Measurements from ENCODE around the gene CLIP3.

CLIP3 gene, protein sequence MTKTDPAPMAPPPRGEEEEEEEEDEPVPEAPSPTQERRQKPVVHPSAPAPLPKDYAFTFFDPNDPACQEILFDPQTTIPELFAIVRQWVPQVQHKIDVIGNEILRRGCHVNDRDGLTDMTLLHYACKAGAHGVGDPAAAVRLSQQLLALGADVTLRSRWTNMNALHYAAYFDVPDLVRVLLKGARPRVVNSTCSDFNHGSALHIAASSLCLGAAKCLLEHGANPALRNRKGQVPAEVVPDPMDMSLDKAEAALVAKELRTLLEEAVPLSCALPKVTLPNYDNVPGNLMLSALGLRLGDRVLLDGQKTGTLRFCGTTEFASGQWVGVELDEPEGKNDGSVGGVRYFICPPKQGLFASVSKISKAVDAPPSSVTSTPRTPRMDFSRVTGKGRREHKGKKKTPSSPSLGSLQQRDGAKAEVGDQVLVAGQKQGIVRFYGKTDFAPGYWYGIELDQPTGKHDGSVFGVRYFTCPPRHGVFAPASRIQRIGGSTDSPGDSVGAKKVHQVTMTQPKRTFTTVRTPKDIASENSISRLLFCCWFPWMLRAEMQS

DNA sequence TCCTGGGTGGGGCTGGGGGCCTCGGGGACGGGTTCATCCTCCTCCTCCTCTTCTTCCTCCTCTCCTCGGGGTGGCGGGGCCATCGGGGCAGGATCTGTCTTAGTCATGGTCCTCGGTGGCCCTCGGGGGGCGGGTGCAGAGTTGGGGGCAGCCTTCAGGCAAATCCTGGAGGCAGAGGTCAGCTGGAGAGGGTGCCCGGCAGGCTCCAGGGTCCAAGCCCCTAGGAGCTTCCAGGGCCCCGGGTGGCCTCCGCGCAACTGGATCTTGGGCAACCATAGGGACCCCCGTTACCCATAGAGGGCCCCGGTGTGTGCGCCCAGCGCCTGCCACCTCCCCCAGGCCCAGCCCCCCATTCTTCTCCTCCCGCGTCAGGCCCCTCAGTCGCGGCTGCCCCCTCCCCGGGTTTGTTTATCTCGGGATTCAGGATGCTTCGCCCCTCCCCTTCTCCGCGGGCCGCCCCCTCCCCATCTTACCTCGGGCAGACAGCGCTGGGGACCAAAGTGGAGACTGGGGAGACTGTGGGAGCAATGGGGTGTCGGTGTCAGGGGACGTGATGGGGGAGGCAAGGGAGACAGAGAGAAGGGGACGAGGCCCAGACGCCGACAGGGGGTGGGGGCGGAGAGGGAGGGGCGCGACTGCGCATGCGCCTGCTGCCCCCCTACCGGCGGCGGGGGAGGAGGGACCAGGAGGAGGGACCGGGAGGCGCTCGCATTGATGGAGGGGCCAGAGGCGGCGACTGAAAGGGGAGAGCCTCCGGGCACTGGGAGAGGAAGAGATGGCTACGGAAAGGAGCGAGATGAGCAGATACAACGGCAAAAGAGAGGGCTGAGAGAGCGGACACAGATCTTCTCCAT is at the start of gene CLIP3:
Gene CLIP3, minus strand, starts transcription at position 623 of the 854 bp plus-strand sequence. Its CDS starts 516 bp downstream, at position 107.
- H3K4me1 Mint-ChIP-seq, result peaks cover 48% of the 10 kb centered on the region

GRCh38 chr19:36081894-36082293 is 49.2 kb upstream of the CLIP3 start:
- H3K9me3 Mint-ChIP-seq, result no peaks in the 10 kb centered on the region
- H3K27me3 Mint-ChIP-seq (ENCODE audit: low read depth, poor library complexity), result no peaks in the 10 kb centered on the region
- H3K4me3 Mint-ChIP-seq, result no peak overlapping the region
- TF ChIP-seq, protein P1, sequence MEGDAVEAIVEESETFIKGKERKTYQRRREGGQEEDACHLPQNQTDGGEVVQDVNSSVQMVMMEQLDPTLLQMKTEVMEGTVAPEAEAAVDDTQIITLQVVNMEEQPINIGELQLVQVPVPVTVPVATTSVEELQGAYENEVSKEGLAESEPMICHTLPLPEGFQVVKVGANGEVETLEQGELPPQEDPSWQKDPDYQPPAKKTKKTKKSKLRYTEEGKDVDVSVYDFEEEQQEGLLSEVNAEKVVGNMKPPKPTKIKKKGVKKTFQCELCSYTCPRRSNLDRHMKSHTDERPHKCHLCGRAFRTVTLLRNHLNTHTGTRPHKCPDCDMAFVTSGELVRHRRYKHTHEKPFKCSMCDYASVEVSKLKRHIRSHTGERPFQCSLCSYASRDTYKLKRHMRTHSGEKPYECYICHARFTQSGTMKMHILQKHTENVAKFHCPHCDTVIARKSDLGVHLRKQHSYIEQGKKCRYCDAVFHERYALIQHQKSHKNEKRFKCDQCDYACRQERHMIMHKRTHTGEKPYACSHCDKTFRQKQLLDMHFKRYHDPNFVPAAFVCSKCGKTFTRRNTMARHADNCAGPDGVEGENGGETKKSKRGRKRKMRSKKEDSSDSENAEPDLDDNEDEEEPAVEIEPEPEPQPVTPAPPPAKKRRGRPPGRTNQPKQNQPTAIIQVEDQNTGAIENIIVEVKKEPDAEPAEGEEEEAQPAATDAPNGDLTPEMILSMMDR (IDR thresholded peaks at IDR 0.05), result no peak
- no peaks in the 10 kb centered on the region for H3K4me1 Mint-ChIP-seq
- peaks cover 53% of the 10 kb centered on the region for H3K36me3 Mint-ChIP-seq (ENCODE audit: low read depth)
- H3K27ac Mint-ChIP-seq, result peak overlapping the region; percentile 57
- no peak for DNase-seq

More for the DNA sequence above, at the start of gene CLIP3:
- peak; percentile 85 for DNase-seq
- Mint-ChIP-seq H3K4me3 (peak within 1 kb of the TSS; percentile 88), H3K9me3 (no peaks in the 10 kb centered on the region), H3K27me3 (ENCODE audit: low read depth, poor library complexity) (no peaks in the 10 kb centered on the region), H3K36me3 (ENCODE audit: low read depth) (peaks cover 31% of the 10 kb centered on the region), H3K27ac (no peak within 1 kb of the TSS)
- TF ChIP-seq, protein P1 (IDR thresholded peaks at IDR 0.05), result no peak

GRCh38 chr19:36081385-36081784 is 48.7 kb upstream of the CLIP3 start:
- no peak overlapping the region for H3K4me3 Mint-ChIP-seq
- H3K27ac Mint-ChIP-seq, result no peak overlapping the region
- H3K4me1 Mint-ChIP-seq, result no peaks in the 10 kb centered on the region
- no peaks in the 10 kb centered on the region for H3K9me3 Mint-ChIP-seq
- H3K27me3 Mint-ChIP-seq (ENCODE audit: low read depth, poor library complexity), result no peaks in the 10 kb centered on the region
- TF ChIP-seq, protein P1 (IDR thresholded peaks at IDR 0.05), result no peak
- peaks cover 53% of the 10 kb centered on the region for H3K36me3 Mint-ChIP-seq (ENCODE audit: low read depth)
- no peak for DNase-seq

DNA sequence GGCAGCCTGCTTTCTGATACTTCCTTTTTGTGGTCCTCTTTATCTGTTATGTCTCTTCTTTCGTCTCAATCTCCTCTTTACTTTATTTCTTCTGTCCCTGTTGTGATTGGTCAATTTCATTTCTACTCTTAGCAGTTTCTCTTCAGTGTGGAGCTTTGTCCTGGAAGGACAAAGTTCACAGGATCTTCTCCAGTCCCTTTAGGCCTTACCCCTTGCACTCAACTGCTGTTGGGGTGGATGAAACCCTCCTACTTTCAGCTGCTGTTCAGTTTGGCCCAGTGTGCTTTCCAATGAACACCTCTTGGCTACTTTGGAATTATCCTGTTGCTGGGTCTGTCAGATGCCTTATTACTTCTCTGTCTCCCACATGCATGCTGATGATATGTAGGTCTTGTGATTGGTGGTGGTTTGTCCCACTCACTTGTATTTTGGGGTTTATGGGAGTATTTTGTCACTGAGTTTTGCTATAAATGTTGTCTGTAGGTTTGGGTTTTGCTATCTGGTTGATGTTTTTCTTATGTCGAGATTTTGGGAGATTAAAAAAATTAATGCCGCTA is 46.8 kb upstream of the CLIP3 start:
- Mint-ChIP-seq H3K36me3 (ENCODE audit: low read depth) (peaks cover 58% of the 10 kb centered on the region), H3K9me3 (no peaks in the 10 kb centered on the region), H3K27ac (peak overlapping the region; percentile 16), H3K27me3 (ENCODE audit: low read depth, poor library complexity) (no peaks in the 10 kb centered on the region), H3K4me1 (no peaks in the 10 kb centered on the region), H3K4me3 (no peak overlapping the region)
- TF ChIP-seq, protein P1 (IDR thresholded peaks at IDR 0.05), result no peak
- DNase-seq, result no peak

DNA sequence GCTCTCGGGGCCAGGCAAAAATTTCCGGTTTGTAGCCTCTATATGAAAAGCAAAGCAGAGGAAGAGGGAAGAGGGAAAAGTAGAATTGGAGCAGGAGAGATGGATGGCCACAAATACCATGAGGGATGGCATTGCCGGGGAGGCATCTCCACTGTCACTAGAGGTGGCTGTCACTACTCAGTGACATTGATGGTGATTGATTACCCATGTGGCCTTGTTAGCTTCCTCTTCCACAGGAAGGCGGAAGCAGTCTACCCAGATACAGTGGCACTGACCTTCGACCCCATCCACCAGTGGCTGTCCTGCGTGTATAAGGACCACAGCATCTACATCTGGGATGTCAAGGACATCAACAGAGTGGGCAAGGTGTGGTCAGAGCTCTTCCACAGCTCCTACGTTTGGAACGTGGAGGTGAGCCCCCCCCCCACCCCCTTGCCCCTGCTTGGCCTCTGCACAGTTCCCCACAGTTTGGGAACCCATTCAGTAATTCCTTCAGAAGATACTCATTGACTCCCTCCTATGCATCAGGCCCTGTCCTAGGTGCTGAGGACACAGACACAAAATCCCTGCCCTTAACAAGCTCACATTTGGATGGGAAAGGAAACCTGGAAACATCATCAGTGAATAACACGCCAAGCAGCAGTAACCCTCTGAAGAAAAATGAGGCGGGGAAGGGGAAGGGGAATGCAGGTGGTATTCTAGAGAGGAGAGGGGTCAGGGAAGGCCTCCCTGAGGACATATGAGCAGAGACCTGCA is 40.6 kb upstream of the CLIP3 start:
- Mint-ChIP-seq H3K4me1 (no peaks in the 10 kb centered on the region), H3K9me3 (peaks cover 6% of the 10 kb centered on the region), H3K36me3 (ENCODE audit: low read depth) (peaks cover 58% of the 10 kb centered on the region), H3K4me3 (no peak overlapping the region), H3K27ac (peak overlapping the region; percentile 54), H3K27me3 (ENCODE audit: low read depth, poor library complexity) (no peaks in the 10 kb centered on the region)
- no peak for DNase-seq
- TF ChIP-seq, protein P1 (IDR thresholded peaks at IDR 0.05), result no peak

All from nephron progenitor cell (in vitro differentiated cells).